GM21515 (cell line): ENCODE data around the gene HDAC9.
"Not testable (repeated sequence)": the region's sequence is repeated elsewhere in the genome, so short reads cannot be mapped to it uniquely, and the experiment has no call there.

Experiments
- ATAC-seq: cut with Tn5 transposase; IDR thresholded peaks from one replicate; pipeline ENCODE4 v1.9.1; 2021; ENCODE audit not compliant: unreplicated experiment

The HDAC9 gene

GRCh38 chr7:18702071-18702829, 206.7 kb downstream of the HDAC9 start:
- ATAC-seq, result no peak

GRCh38 chr7:18703685-18704084, 208.1 kb downstream of the HDAC9 start:
- no peak for ATAC-seq

- no peak for ATAC-seq
Observed at GRCh38 chr7:18706670-18707069, 211.1 kb downstream of the HDAC9 start.

DNA sequence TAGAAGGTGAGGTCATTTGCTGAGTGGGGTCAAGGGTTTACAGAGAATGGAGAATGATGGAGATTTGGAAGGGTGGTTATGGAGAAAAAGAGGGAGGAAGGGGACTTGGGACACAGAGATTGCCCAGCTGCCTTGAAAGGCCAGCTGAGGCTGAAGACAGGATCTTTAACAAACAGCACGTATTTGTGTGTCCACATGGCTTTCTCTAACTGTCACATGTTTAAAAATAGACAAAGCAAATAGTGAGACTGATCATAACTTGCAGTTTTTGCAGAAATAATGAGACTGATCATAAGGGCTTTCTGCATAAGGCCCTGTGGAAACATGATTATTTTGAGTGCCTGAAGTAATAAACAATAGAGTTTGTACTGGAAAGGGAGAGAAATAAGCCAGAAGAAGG, 212.7 kb downstream of the HDAC9 start:
- no peak for ATAC-seq

DNA sequence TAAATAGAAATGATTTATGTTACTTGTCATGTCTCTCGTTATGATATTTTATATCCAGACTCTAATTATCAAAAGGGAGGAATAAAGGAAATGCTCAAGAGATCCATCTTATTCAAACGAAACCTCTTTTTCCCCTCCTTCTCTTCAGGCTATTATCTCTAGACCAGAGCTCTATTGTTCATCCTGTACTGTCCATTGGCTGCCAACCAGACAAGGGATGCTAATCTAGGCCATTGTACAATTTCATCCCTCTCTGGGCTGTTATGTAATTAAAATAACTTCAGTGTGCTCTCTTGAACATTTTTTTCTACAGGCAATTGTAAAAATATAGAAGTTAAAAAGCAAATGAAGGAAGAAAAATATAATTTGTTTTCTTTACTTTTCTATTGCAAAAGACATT, 220.4 kb downstream of the HDAC9 start:
- no peak for ATAC-seq

DNA sequence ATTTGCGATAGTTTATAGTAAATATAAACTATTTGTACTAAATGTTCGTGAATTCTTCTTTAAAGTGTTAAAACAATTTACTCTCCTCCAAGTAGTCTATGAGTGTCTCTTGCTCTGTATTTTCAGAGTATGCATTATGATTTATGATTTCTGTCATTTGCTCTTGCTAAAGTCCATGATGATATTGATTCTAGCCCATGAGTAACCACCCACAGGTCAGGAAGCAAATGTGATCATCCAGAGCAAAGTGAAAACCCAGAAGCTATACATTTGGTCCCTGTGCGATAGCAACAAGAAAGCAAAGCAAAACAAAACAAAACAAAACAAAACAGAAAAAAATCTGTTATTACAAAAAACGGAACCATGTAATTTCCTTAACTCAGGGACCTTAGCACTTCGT, 225.9 kb downstream of the HDAC9 start:
- ATAC-seq, result no peak

DNA sequence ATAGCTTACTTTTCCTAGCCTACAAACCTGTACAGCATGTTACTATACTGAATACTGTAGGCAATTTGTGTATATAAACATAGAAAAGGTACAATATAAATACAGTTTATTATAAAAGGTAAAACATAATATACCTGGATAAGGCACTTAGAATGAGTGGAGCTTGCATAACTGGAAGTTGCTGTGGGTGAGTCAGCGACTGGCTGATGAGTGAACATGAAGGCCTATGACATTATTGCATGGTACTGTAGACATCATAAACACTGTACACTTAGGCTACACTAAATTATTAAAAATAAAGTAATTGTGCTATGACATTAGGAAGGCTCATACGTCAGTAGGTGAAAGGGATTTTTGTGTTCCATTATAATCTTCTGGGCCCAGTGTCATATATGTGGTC, 228.8 kb downstream of the HDAC9 start:
- ATAC-seq, result no peak

DNA sequence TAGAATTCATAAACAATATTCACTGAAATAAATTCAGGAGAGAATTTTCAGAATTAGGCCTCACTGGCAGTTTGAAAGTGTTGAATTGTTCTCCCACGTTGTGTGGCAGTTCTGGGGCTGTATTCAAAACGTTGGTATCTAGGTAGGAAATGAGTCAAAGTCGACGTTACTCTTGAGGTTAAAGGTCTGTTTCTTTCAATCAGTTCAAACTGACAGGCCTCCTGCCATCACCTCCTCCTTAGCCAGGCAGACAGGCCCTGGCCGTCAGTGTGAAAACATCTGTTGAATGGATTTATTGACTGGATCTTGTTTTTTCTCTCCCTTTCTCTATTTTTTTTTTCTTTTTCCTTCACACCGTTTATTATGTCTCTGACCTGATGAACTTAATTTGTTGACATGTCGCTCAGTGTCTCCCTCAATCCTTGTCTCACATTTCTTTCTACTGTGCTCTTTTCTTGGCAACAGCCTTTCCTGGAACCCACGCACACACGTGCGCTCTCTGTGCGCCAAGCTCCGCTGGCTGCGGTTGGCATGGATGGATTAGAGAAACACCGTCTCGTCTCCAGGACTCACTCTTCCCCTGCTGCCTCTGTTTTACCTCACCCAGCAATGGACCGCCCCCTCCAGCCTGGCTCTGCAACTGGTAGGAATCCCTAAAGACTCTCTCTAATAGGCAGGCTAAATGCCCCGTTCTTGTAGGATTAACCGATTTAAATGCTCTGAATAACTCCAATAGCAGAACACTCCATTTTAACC, 231.7 kb downstream of the HDAC9 start:
- ATAC-seq, result no peak

DNA sequence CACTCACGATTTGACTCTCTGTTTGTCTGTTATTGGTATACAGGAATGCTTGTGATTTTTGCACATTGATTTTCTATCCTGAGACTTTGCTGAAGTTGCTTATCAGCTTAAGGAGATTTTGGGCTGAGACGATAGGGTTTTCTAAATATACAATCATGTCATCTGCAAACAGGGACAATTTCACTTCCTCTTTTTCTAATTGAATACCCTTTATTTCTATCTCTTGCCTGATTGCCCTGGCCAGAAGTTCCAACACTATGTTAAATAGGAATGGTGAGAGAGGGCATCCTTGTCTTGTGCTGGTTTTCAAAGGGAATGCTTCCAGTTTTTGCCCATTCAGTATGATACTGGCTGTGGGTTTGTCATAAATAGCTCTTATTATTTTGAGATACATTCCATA, 240.5 kb downstream of the HDAC9 start:
- not testable (repeated sequence) for ATAC-seq

GRCh38 chr7:18740579-18740988, 245.0 kb downstream of the HDAC9 start:
- no peak for ATAC-seq

DNA sequence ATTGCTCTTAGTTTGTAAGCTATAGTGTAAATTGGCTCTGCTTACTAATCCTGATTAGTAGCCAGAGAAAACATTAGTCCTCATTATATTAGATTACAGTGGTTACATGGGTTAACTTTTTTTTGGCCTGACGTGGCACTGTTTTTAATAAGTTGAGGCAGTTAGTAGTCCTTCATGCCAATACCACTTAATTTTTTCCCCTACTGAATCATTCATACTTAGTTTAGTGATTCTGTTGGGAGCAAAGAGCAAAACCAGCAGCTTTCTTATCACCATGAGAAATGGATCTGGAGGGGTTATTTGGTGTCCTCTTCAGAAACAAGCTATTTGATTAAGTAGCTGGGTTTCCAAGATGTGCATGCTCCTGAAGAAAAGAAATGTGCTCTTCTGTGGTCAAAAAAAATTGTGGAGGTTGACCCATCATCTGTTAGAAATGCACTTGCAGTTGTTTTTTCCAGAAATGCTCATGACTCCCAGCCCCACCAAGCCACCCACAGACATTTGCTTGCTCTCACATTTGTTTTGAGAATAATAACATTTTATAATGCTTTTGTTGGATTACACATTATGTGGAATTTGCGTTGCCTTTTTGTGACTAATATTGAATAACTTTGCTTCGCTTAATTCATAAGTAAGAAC, 258.5 kb downstream of the HDAC9 start:
- ATAC-seq, result no peak

- ATAC-seq, result no peak
Observed at GRCh38 chr7:18754766-18755165, 259.2 kb downstream of the HDAC9 start.

DNA sequence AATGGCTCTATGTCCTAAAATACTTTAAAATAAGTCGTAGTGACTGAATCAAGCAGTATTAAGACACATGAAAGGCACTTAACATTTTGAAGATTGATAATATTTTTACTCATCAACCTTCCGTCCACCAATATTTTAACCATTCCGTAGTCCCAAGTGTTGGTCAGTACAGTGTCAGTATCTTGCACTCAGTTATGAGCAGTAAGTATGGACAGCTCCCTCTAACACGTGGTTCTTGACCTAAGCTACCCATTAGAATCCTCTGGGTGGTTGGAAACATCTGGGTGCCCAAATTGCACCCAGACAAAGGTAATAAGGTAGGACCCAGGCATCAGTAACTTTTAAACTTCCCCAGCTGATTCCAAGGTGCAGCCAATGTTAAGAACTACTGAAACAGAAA, 260.2 kb downstream of the HDAC9 start:
- ATAC-seq, result no peak

DNA sequence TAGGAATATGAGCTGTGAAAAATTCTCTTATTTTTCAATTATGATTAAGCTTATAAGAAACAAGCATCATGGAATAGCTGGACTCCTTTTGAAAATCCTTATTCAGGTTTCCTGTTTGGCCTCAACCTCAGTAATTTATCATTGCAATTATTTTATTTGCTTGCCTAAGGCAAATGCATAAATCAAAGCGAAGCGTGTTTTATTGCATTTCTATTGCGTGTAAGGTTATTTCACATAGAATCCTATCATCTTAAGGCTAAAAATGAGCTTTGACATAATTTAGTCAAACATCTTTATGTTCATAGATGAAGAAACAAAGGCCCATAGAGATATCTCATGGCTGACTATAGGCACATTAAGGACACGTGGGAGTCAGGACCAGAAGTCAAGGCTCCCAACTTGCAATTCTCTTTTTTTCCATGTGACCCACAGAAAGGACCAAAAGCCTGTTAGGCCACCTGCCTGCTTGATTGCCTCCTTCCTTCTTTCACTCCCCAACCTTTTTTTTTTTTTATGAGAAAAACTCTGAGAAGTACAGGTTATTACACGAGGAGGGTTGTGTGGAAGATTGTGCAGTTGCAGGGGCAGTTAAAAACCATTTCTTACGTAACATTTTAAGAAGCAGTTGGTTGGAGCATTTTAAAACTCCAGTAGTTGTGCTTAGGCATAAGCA, 261.0 kb downstream of the HDAC9 start:
- no peak for ATAC-seq

GRCh38 chr7:18760046-18760445, 264.5 kb downstream of the HDAC9 start:
- ATAC-seq, result no peak

DNA sequence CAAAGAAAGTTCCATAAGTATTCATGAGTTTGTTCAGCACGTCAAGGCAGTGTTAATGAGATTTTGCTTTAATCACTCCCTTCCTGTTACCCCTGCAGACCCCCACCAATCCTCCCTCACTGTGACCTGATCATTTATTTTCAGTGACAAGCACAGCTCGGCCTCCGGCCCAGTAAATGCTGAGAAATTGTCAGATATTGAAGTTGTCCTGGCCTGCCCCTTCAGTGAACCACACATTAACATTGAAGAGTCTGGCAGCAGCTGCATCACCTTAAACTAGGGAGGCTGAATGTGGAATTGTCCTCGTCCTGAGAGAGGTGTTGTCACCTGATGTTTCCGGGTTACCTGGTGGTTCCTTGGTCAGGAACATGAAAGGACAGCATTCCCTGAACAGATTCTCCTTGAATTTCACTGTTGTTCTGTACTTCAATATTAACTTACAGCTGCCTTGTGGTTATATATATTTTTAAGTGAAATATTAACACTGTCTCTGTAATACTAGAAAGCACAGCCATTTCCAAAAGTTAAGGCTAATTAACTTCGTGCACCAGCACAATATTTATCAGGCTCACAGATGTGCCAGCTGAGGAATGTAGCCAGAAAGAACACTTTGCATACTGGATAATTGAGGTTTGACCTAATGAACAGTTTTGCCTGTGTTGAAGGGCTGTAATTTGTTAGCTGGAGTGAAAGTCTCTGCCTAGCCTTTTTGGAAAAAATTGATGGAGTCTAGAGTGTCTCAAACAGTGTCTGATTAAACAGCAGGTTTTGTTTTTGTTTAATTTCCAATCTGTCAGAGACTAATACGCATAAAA, 265.3 kb downstream of the HDAC9 start:
- ATAC-seq, result no peak

DNA sequence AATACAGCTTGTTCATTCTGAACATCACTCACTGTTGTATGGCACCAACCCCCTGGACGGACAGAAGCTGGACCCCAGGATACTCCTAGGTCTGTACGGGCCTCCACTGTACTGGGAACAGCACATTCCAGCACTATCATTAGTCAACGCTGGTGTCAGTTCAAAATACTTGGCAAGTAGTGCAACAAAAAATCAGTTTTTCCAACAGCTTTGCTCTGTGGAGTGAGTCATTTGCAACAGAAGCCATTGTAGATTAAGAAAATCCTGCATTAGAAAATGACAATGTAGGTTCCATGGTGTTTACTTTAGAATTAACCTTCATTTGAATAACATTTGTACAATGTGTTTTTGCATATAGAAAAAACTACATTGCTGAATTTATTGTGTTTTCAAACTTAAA, 266.6 kb downstream of the HDAC9 start:
- no peak for ATAC-seq

DNA sequence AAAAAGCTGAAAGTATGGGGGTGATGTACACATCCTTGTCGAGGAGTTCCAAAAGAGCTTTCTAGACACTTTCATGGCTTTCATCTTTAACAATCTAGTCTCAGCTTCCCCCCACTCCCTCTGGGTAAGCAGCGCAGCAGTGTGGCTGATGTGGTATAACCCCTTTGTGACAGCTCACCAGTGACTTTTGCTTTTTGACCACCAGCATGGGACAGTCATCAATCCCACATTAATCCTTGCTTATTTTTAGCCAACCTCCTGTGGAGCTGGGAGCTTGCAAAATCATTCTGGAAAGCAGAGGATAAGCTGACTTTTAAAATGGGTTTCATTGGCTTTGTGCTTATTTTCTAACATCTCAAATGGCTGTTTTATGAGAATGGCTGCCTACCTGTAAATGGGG, 272.7 kb downstream of the HDAC9 start:
- ATAC-seq, result no peak

DNA sequence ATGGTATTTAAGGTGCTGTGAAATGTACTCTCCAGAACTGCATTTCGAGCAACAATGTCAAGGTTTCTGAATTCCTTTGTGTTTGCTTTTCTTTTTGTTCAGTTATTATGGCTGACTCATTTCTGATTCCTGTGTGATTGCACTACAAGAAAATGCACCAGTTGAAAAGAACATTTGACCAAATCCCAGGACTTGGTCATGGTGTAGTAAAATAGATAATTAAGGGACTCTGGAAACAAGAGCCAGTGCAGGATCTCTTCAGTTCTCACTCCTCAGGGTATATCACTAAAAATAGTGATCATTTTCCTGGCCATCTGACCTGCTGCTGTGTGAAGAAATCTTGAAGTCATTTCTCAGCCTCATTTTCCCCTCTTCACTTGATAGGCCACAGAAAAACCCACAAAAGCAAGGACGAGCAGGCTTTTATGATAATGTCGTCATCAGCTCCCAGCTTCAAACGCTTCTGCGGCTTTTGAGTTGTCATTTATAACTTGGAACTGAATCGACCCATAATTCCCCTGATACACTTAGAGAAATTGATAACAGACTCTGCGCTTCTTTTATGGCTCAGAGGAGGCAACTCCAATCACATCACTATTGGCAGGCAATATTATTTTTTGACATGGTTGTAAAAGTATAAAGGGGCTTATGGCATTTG, 274.7 kb downstream of the HDAC9 start:
- no peak for ATAC-seq

DNA sequence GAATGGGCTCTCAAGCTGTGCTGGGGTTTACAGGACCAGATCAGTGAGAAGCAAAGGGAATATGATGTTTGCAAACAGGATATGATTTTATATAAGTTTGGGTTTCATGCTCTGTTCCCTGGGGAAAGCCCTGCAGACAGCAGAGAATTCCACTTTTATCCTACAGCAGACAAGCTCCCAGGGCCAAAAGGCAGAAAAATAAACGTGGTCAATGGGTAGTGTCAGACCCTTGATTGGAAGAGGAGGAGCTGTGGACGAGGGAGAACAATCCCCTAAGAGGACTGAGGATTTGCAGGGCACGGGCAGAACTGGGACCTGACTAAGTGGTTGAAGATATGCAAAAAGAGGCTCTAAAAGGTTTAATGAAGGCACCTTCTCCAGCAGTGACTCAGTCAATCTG, 275.3 kb downstream of the HDAC9 start:
- no peak for ATAC-seq
